Measurements from ENCODE around the gene CTU2. TPM values are rescaled to one million over a fixed set of nuclear protein-coding genes. Genes with fewer than 3 reads are reported as not detected.

The CTU2 gene
- total and polyA plus RNA-seq, 2 experiments from 2014 or later, result 5.9 to 19.5 TPM

GRCh38 chr16:88737298-88738150 lies 31.2 kb downstream of the CTU2 start:
- Histone ChIP-seq H3K79me2 (no peaks in the 10 kb centered on the region), H3K9me3 (ENCODE audit: low read depth) (no peaks in the 10 kb centered on the region), H3K4me1 (ENCODE audit: insufficient read depth) (no peaks in the 10 kb centered on the region), H3K27me3 (no peaks in the 10 kb centered on the region), H3K36me3 (replicated peaks; ENCODE audit: insufficient read depth, low read depth) (no peaks in the 10 kb centered on the region), H4K20me1 (ENCODE audit: insufficient read depth, poor library complexity, severe bottlenecking) (no peaks in the 10 kb centered on the region), H3K9me2 (replicated peaks; ENCODE audit: insufficient read depth) (no peaks in the 10 kb centered on the region), H3K4me2 (no peak overlapping the region), H3K4me3 (no peak overlapping the region), H3K27ac (no peak overlapping the region), H2AFZ (no peak overlapping the region)
- no peak for TF ChIP-seq EZH2phosphoT487 (IDR thresholded peaks at IDR 0.05; ENCODE audit: low read depth, severe bottlenecking, unreplicated experiment)
- no peak for TF ChIP-seq EZH2 (IDR thresholded peaks at IDR 0.05; ENCODE audit: borderline replicate concordance)
- TF ChIP-seq, protein P1, sequence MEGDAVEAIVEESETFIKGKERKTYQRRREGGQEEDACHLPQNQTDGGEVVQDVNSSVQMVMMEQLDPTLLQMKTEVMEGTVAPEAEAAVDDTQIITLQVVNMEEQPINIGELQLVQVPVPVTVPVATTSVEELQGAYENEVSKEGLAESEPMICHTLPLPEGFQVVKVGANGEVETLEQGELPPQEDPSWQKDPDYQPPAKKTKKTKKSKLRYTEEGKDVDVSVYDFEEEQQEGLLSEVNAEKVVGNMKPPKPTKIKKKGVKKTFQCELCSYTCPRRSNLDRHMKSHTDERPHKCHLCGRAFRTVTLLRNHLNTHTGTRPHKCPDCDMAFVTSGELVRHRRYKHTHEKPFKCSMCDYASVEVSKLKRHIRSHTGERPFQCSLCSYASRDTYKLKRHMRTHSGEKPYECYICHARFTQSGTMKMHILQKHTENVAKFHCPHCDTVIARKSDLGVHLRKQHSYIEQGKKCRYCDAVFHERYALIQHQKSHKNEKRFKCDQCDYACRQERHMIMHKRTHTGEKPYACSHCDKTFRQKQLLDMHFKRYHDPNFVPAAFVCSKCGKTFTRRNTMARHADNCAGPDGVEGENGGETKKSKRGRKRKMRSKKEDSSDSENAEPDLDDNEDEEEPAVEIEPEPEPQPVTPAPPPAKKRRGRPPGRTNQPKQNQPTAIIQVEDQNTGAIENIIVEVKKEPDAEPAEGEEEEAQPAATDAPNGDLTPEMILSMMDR (IDR thresholded peaks at IDR 0.05; ENCODE audit: poor library complexity), result peak; percentile 91
- 43% methylated on average over 45 of the region's 54 CpGs for WGBS (ENCODE audit: low lambda C conversion rate, missing lambda C conversion rate)
- DNase-seq (ENCODE audit: low spot score), result peak; percentile 75

DNA sequence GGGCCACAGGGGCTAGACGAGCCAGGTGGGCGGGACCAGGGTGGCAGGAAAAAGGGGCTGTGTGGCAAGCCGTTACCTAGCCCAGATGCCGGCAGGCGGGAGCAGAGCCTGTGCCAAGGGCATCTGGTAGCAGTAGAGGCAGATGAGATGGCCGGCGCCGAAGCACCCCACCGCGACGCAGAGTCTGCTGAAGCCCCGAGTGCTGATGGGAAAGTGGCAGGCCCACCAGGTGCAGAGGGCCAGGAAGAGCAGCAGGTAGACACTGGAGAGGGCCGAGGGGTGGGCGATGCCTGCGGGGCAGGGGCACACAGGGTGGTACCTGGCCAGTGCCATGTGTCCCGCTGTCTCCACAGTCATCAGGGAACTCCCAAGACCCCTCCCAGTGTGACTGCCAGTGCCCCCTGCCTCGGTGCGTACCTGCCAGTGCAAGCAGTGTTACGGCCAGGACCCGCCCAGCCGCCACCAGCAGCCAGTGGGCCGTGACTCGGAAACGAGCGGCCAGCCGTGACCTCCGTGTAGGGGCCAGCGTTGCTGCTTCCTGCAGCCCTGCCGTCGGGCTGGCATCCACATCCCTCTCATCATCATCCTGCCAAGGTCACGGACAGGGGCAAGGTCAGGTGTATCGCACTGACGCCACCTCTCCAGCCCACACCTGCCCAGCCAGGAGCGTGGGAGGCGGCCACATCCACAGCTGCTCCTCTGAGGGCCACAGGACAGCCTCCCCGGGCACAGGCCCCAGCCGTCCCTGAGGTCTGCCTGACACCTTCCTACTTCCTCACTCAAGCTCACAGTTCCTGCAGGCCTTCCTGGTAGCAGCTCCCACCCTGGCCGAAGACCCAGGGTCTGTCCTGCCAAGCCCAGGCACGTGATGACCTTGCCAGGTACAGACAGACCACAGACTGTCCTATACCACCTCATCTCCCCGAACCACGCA lies 32.1 kb downstream of the CTU2 start:
- no peaks in the 10 kb centered on the region for H3K9me2 ChIP-seq (replicated peaks; ENCODE audit: insufficient read depth)
- H3K27me3 ChIP-seq, result no peaks in the 10 kb centered on the region
- H3K9me3 ChIP-seq (ENCODE audit: low read depth), result no peaks in the 10 kb centered on the region
- no peak for DNase-seq (ENCODE audit: low spot score)
- H3K4me3 ChIP-seq, result no peak overlapping the region
- no peaks in the 10 kb centered on the region for H3K36me3 ChIP-seq (replicated peaks; ENCODE audit: insufficient read depth, low read depth)
- 93% methylated on average over 37 of the region's 41 CpGs for WGBS (ENCODE audit: low lambda C conversion rate, missing lambda C conversion rate)
- H4K20me1 ChIP-seq (ENCODE audit: insufficient read depth, poor library complexity, severe bottlenecking), result no peaks in the 10 kb centered on the region
- no peak overlapping the region for H2AFZ ChIP-seq
- H3K27ac ChIP-seq, result no peak overlapping the region
- no peaks in the 10 kb centered on the region for H3K4me1 ChIP-seq (ENCODE audit: insufficient read depth)
- TF ChIP-seq EZH2 (IDR thresholded peaks at IDR 0.05; ENCODE audit: borderline replicate concordance) (no peak), EZH2phosphoT487 (IDR thresholded peaks at IDR 0.05; ENCODE audit: low read depth, severe bottlenecking, unreplicated experiment) (no peak)
- TF ChIP-seq, protein P1 (IDR thresholded peaks at IDR 0.05; ENCODE audit: poor library complexity), result no peak
- no peaks in the 10 kb centered on the region for H3K79me2 ChIP-seq
- no peak overlapping the region for H3K4me2 ChIP-seq

DNA sequence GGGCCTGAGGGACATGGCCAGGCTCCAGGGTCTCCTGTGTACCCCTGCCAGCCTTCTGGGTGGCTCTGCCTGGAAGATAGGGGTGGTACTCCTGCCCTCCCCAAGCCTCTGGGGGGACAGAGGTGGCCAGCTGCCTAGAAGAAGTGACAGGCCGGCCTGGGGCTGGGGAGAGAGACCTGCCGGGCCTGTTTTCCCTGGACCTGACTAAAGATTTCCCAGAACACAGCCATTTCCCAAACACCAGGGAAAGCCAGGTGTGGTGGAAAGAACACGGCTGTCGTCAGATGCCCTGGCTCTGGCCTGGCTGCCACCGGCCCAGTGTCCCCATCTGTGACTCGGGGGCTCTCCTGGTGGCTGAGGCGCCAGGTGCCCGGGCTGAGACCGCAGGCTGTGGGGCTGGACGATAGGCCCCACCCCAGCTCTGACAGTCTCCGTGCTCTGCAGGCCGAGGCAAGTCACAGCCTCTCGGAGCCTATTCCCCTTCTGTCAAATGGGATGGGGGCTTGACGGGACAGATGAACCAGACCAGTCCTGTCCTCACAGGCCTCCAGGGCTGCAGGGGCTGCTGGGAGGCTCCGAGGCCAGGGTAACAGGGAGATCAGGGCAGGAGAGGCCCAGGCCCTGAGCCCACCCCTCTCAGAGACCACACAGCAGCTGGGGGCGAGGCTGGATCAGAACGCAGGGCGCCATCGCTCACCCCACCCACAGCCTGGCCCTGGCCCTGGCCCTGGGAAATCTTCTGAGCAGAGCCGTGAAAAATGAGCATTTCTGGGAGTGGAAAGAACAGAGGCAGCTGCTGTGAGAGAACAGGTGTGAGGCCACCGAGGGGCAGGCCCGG lies 33.1 kb downstream of the CTU2 start:
- Histone ChIP-seq H3K36me3 (replicated peaks; ENCODE audit: insufficient read depth, low read depth) (no peaks in the 10 kb centered on the region), H3K9me3 (ENCODE audit: low read depth) (no peaks in the 10 kb centered on the region), H3K27ac (no peak overlapping the region), H3K4me2 (no peak overlapping the region), H3K79me2 (no peaks in the 10 kb centered on the region), H3K4me1 (ENCODE audit: insufficient read depth) (no peaks in the 10 kb centered on the region), H3K27me3 (no peaks in the 10 kb centered on the region), H2AFZ (no peak overlapping the region), H3K9me2 (replicated peaks; ENCODE audit: insufficient read depth) (no peaks in the 10 kb centered on the region), H4K20me1 (ENCODE audit: insufficient read depth, poor library complexity, severe bottlenecking) (no peaks in the 10 kb centered on the region), H3K4me3 (no peak overlapping the region)
- DNase-seq (ENCODE audit: low spot score), result no peak
- 80% methylated on average over 21 of the region's 22 CpGs for WGBS (ENCODE audit: low lambda C conversion rate, missing lambda C conversion rate)
- TF ChIP-seq EZH2 (IDR thresholded peaks at IDR 0.05; ENCODE audit: borderline replicate concordance) (no peak), EZH2phosphoT487 (IDR thresholded peaks at IDR 0.05; ENCODE audit: low read depth, severe bottlenecking, unreplicated experiment) (no peak)
- TF ChIP-seq, protein P1 (IDR thresholded peaks at IDR 0.05; ENCODE audit: poor library complexity), result no peak

All from hepatocyte (in vitro differentiated cells).